SK-MEL-5 (cell line): ENCODE measurements around the gene CCDC127. TPM values are rescaled to one million over a fixed set of nuclear protein-coding genes. Genes with fewer than 3 reads are reported as not detected.
"Not testable (repeated sequence)": the region's sequence is repeated elsewhere in the genome, so short reads cannot be mapped to it uniquely, and the experiment has no call there.

ENCODE experiments used
- DNase-seq: peaks from one replicate; pipeline ENCODE4 v3.0.0-alpha.2; 2016; ENCODE audit warnings: low read depth, low spot score
- in situ Hi-C: cut with HindIII; loops from 2 replicates; pipeline ENCODE4 v1.10.0; 2016; ENCODE audit warnings: low sequenced_read_pairs, high pct_unique_total_duplicates, low pct_unique_long_range_greater_than_20kb
- total RNA-seq: library from RNA; depleted of rRNA; stranded (reverse); fragments of >200 nt; shearing (Covaris generic); gene quantifications from 2 replicates; pipeline ENCODE4 v1.2.3, GENCODE V29; 2014

The CCDC127 gene
- total RNA-seq, 1 experiment from 2014 or later, result 7.4 TPM

DNA sequence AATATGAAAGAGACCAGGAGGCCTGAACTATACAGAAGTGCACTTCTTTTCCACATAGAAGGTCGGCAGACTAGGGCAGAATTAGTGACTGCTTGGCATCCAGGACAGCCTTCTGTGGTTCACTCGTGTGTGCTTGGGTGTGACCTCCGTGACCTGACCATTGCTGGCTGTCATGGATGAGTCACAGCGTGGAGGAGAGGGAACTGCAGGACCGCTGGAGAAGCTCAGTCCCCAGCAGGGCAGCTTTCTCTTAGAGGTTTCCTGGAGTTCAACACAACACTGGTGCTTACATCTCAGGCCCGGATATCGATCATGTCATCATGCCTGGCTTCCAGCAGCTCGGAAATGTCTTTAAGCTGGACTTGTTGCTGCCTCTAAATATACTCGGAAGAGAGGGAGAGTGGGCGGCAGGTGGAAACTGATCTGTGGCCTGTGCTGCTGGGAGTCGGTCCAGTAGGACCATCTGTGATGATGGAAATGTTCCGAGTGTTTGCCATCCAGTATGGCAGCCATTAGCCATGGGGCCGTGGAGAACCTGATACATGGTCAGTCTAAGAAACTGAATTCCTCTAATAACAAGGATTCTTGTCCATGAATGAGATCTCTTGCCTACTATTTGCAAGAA is 23.2 kb upstream of the CCDC127 start:
- in situ Hi-C loops, DNase-seq: not testable (repeated sequence)

DNA sequence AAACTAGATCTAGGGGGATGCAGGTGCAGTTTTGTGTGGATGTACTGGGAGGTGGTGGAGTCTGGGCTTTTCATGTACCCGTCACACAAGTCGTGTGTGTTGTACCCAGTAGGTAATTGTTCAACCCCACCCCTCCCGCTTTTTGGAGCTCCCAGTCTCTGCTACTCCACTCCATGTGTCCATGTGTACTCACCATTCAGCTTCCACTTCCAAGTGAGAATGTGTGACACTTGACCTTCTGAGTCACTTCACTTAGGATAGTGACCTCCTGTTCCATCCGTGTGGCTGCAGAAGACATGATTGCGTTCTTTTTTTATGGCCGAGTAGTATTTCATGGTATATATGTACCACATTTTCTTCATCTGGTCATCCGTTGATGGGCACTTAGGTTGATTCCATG is 22.6 kb upstream of the CCDC127 start:
- in situ Hi-C loops, DNase-seq: not testable (repeated sequence)

DNA sequence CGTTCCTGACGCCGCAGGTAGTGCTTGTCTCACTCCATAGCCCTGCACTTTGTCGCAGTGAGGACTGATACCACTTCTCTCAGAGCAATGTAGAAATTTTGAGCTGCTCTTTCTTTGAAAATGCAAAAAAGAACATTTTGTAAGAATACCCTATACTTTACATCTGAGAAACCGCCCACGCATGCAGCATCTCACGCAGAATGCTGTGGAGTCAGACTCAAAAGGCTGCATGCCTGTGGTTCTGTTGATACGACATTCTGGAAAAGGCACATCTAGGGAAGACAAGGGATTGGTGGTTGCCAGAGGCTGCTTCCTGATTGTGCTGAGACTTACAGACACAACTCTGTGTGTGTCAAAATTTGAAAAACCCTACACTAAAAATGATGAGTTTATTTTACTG is 20.0 kb upstream of the CCDC127 start:
- in situ Hi-C loops, DNase-seq: not testable (repeated sequence)

DNA sequence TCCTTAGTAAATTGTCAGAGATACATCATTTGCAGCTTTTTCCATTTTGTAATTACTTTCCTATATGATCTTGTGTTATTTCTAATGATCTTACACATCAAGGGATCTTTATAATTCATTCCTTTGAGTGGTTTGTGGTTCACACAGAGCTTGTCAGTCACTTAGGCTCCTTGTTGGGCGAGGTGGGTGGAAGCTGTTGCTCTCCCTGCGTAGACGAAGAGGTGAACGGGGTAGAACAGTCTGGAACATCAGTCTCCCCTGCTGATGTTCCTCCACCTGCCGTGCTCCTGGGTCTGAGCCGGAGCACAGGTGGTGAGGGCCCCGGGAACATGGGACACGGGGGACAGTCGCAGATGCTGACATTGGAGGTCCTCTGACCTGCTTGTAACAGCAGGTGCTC is 17.6 kb upstream of the CCDC127 start:
- DNase-seq, in situ Hi-C loops: not testable (repeated sequence)

DNA sequence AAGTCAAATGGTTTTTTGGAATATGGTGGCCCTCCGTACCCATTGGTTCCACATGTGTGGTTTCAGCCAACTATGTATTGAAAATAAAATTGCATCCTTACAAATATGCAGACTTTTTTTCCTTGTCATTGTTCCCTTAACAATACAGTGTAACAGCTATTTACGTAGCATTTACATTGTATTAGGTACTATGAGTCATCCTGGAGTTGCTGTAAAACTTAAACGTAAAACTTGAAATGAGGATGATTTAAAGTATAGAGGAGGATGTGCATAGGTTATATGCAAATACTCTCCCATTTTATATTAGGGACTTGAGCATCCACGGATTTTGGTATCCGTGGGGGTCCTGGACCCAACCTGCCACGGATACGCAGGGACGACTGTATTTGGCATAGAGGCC is 16.5 kb upstream of the CCDC127 start:
- no peak for DNase-seq
- in situ Hi-C loops, result no loop called here

DNA sequence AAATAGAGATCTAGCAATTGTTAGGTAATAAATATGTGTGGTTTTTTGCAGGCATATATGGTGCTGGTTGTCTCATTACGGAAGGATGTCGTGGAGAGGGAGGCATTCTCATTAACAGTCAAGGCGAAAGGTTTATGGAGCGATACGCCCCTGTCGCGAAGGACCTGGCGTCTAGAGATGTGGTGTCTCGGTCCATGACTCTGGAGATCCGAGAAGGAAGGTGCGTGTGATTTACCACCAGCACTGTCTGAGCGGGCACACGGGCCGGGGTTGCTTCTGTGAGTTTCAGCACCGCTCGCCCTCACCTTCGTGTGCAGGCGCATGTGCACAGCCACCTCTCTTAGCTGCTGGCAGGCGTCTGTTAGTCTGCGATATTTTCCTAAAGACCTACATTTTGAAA is 15.5 kb upstream of the CCDC127 start:
- in situ Hi-C loops, DNase-seq: not testable (repeated sequence)

DNA sequence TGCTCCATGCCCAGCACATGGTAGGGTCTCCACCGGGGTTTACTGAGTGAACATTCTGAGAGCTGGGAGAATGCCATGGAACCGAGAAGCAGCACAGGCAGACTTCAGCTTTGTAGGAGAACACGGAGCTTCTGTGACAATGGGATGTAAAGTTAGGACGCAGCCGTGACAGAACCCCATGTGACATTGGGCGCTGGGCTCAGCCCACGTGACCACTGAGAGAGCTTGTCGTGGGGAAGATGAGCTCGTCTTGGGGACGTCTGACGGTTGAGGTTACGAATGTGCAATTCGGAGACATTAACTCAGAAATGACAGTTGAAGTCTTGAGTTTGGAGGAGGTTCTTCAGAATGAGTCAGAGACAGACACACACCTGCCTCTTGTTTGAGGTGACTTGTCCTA is 13.7 kb upstream of the CCDC127 start:
- in situ Hi-C loops, result no loop called here
- no peak for DNase-seq

DNA sequence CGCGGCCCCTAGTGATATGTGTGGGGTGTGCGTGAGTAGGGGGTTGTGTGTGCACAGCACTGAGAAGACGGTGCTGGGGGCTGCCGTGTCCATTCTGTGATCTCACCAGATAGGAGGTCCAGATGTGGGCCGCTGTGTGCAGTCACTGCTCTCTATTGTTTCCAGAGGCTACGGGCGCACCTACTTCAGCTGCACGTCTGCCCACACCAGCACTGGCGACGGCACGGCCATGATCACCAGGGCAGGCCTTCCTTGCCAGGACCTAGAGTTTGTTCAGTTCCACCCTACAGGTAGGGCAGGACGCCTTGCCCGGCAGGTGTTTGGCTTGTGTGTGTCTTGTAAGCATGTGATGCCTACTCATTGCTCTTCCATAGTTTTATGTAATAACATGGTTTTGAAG is 12.8 kb upstream of the CCDC127 start:
- DNase-seq, result no peak
- in situ Hi-C loops, result no loop called here

DNA sequence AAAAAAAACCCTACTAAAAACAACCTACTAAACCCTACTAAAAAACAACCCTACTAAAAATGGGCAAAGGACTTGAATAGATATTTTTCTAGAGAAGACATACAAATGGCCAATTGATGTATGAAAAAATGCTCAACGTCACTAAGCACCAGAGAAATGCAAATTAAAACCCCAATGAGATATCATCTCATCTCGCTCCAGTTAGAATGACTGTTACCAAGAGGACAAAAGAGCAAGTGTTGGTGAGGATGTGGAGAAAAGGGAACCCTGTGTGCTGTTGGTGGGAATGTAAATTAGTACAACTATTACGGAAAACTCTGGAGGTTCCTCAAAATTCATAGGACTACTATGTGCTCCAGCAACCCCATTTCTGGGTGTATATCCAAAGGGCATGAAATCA is 10.9 kb upstream of the CCDC127 start:
- DNase-seq, result no peak
- in situ Hi-C loops, result no loop called here

DNA sequence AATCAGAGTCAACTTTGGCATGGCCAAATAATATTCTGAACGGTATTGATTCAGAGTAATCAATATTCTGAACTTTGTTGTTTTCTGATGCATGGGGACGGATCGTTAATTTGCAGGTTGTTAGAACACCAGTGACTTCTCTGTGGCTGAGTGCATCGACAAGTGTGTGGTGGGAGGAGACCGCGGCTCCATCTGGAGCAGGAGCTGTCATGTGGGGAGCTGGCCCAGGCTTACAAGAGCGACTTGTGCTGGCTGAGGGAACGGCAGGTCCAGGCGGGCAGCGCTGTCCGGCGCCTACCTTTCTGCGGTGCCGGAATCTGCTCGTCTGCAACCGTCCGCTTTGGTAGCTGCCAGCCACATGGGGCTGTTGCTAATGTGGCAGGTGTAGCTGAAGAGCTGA is 9.4 kb upstream of the CCDC127 start:
- DNase-seq, in situ Hi-C loops: not testable (repeated sequence)

DNA sequence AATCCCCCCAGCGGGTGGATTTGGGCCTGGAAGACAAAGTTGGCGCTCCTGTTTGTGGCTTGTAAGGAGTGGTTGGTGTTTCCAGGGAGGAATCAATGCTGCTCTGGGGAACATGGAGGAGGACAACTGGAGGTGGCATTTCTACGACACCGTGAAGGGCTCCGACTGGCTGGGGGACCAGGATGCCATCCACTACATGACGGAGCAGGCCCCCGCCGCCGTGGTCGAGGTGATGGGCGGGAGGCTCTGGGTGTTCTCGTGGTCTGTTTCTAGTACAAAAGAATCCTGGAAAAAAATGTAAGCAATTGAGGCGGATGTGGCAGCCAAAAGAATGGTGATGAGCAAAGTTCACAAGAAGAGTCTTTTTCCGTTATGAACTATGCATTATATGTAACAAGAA is 7.4 kb upstream of the CCDC127 start:
- in situ Hi-C loops, result no loop called here

DNA sequence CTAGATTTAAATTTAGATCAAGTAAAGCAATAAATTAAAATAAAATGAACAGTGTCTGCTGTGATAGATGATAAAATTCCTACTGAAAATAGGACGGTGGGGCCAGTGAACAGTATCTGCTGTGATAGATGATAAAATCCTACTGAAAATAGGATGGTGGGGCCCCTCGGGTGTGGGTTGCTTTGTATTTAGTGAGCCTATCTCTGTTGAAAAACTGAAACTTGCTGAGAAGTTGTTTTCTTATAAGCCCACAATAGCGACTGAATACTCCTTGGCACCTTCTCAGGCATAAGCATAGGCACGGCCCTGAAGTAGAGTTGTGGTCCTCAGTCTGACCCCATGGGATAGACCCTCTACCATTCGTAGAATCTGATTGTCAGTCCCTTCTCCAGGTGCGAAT is 5.8 kb upstream of the CCDC127 start:
- in situ Hi-C loops, result no loop called here
- DNase-seq, result no peak

More for the DNA sequence above, 7.4 kb upstream of the CCDC127 start:
- DNase-seq, result no peak

DNA sequence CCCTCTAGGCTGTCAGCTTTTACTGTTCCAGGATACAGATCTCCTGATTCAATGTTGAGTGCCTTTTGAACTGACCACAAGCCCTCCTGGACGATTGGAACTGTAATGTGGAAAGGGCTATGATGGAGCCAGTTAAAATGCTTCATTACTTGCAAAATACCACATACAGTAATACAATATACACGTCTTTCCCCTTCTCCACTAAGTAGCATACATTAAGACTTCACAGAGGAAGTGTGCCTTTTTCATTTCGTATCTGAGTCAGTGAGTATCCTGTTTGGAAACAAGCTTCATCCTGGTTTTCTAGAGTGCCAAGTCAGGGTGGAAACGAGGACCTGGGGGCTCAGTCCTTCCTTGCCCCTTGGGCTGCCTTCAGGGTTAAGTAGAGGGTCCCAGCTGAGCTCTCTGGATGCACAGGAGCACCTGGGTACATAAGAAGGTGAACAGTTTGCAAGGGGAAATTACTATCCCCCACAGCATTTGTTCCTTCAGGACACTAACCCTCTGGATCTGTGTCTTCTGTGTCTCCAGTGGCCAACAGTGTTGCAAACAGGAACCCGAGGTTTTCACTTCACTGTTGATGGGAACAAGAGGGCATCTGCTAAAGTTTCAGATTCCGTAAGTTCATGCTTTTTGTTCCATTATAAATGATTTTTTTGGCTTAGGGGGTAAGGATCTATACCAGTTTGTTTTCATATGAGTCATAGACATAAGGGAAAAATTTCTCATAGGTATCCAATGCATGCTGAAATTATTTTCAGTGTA is 5.2 kb upstream of the CCDC127 start:
- DNase-seq, in situ Hi-C loops: not testable (repeated sequence)

DNA sequence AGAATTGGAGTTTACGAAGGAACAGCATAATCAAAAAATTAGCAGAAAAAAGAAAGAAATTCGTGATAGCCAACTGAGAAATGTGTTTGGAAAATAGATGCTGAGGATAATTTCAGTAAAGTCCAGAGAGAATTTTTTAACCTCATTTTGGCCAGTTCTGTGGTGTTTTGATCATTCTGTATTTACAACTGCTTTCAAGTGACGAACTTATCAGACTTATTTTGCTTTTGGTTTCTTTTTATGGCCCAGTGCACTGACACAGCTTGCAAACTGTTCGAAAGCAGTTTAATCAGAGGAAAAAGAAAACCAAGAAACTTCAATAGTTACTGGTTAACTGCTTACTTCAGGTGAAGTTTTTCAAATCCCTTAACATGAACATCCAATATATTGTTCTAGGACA is 2.0 kb upstream of the CCDC127 start:
- DNase-seq, result no peak
- in situ Hi-C loops, result no loop called here

DNA sequence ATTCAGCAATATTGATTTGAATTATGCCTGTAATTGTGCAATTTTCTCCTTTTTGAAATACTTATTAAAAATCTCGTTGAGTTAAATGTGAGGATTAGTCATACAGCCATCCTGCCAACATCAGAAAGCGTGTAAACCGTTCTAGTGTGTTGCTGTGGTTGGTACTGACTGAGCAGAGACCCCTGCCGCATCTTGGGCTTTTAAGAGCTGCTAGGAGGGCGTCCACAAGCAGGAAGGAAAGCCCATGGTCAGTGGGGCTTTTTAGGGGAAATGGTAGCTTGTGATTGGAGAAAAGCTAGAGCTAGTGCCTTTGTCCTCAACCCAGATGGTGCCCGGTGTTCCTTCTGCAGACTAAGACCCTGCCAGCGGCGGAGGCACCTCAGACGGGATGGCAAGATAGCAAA is 1.5 kb upstream of the CCDC127 start:
- peak; percentile 44 for DNase-seq
- in situ Hi-C loops, result no loop called here

DNA sequence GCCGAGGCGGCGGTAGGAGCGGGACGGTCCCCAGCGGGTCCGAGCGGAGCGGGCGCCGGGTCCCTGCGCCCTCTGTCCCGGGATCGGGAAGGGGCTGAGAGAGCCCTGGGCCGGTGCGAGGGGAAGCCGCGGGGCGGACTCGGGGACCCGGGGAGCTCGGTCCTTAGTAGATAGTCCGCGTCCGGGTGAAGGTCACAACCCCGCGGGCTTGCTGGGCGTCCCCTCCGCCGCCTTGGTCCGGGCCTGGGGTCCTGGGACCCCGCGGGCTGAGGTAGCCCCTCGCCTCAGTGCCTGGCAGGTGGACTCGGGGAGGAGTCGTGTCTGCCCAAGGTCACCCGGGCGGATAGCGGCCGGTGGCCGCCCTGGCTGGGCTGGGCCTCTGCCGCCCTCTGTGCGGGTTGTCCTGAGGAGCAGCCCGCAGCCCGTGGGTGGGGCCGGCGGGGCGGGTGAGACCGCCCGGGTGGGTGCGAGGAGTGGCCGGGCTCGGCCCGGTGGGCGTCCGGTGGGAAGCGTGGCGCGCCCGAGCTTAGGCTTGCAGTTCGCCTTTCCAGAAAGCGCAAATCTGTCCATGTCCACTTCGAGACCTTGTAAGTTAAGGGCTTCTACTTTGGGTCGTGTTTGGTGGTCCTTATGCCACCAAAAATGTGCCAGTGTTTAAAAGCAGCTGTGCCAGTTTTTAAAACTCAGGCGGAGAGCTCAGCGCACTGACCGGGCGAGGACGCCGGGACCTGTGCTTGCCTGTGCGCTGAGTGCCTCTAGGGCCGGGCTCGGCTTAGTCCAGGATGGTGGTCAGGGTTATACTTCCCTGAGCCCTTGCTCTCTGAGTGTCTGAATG is 721 bp upstream of the CCDC127 start:
- in situ Hi-C loops, result no loop called here
- peak; percentile 27 for DNase-seq

DNA sequence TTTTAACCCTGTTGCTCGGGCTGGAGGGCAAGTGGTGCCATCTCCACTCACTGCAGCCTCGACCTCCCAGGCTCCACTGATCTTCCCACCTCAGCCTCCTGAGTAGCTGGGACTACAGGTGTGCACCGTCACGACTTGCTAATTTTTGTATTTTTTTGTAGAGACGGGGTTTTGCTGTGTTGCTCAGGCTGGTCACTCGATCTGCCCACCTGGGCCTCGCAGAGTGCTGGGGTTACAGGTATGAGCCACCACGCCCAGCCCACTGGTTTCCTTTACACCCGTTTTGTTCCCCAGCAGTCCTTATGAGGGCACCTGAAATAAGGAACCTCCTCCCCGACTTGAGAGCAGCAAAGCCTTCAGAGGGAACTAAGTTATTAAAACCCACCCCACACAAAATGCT is 1.9 kb downstream of the CCDC127 start:
- in situ Hi-C loops, DNase-seq: not testable (repeated sequence)

DNA sequence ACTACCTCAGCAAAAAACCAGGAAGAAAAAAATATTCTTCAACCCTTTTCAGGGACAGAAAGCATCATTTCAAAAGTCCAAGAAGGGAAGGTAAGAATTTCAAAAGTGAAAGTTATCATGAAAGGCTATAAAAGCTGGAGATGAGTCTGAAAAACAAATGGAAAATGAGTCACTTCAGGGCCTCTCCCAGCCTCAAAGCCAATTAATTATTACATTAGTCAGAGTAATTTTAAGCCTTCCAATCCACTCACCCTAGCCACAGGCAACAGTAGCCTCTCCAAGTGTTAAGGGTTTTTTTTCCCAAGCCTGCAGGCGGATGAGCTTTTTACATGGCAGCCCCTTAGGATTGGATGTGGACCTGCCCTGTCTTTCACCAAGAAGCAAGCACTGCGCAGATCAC is 2.7 kb downstream of the CCDC127 start:
- not testable (repeated sequence) for DNase-seq

More for the DNA sequence above, 2.7 kb downstream of the CCDC127 start:
- in situ Hi-C loops, result not testable (repeated sequence)
